Activated effector memory CD4-positive, alpha-beta T cell treated with Interleukin-2 at 50 U/mL for 16 hours (primary cell): ENCODE measurements around the gene SLX1B.
"Not testable (repeated sequence)": the region's sequence is repeated elsewhere in the genome, so short reads cannot be mapped to it uniquely, and the experiment has no call there.

ENCODE experiments used
- DNase-seq: peaks from one replicate; pipeline ENCODE4 v3.0.0-alpha.2; 2020

The SLX1B gene

GRCh38 chr16:29454269-29454668 lies at the start of gene SLX1B, which contains the start of gene BOLA2:
Gene SLX1B, plus strand, starts transcription at chr16:29454533.
Gene BOLA2, minus strand, starts transcription at chr16:29454351. Its CDS starts 98 bp downstream, at chr16:29454253.
- not testable (repeated sequence) for DNase-seq

GRCh38 chr16:29405249-29405648 lies 49.1 kb upstream of the SLX1B start:
- not testable (repeated sequence) for DNase-seq

- DNase-seq: not testable (repeated sequence)
Observed at GRCh38 chr16:29423587-29423986, 30.7 kb upstream of the SLX1B start.

GRCh38 chr16:29425390-29425789 lies 28.9 kb upstream of the SLX1B start:
- not testable (repeated sequence) for DNase-seq

GRCh38 chr16:29453754-29454153 lies 579 bp upstream of the SLX1B start:
- DNase-seq: not testable (repeated sequence)

- not testable (repeated sequence) for DNase-seq
Observed at GRCh38 chr16:29454828-29455227, 495 bp downstream of the SLX1B start.

- not testable (repeated sequence) for DNase-seq
Observed at GRCh38 chr16:29457660-29458059, 3.3 kb downstream of the SLX1B start.

GRCh38 chr16:29459706-29460646 lies 5.6 kb downstream of the SLX1B start, which contains the start of gene SULT1A4:
Gene SULT1A4, plus strand, starts transcription at chr16:29459913. Its CDS starts 1,473 bp downstream, at chr16:29461386.
- DNase-seq: not testable (repeated sequence)

- not testable (repeated sequence) for DNase-seq
Observed at GRCh38 chr16:29460647-29461030, 6.3 kb downstream of the SLX1B start.

GRCh38 chr16:29465985-29466824 lies 11.9 kb downstream of the SLX1B start:
- not testable (repeated sequence) for DNase-seq

GRCh38 chr16:29466904-29467303 lies 12.6 kb downstream of the SLX1B start:
- not testable (repeated sequence) for DNase-seq

GRCh38 chr16:29467654-29468366 lies 13.5 kb downstream of the SLX1B start:
- DNase-seq: not testable (repeated sequence)

- peak; percentile 25 for DNase-seq
Observed at GRCh38 chr16:29469660-29470059, 15.3 kb downstream of the SLX1B start.

GRCh38 chr16:29472065-29472464 lies 17.7 kb downstream of the SLX1B start:
- not testable (repeated sequence) for DNase-seq

GRCh38 chr16:29482276-29482675 lies 27.9 kb downstream of the SLX1B start:
- DNase-seq: not testable (repeated sequence)

- not testable (repeated sequence) for DNase-seq
Observed at GRCh38 chr16:29506308-29506707, 52.0 kb downstream of the SLX1B start, which contains the start of gene NPIPB12. Gene NPIPB12, minus strand, starts transcription at chr16:29506408.
